PC-9 (cell line): ENCODE data around the gene ZNF641.

Source experiments
- EZH2 ChIP-seq: fragments of 200-600 bp; sonication (generic); IDR thresholded peaks from 2 replicates; pipeline ENCODE4 v1.8.0; 2017; ENCODE audit warnings: antibody characterized with exemption, low read depth
- TF ChIP-seq, protein P1 (sequence below): fragments of 200-600 bp; sonication (generic); conservative IDR thresholded peaks from 2 replicates; pipeline ENCODE4 v1.6.1; 2017; ENCODE audit warnings: mixed run types, antibody characterized with exemption, mild to moderate bottlenecking, moderate library complexity

DNA sequence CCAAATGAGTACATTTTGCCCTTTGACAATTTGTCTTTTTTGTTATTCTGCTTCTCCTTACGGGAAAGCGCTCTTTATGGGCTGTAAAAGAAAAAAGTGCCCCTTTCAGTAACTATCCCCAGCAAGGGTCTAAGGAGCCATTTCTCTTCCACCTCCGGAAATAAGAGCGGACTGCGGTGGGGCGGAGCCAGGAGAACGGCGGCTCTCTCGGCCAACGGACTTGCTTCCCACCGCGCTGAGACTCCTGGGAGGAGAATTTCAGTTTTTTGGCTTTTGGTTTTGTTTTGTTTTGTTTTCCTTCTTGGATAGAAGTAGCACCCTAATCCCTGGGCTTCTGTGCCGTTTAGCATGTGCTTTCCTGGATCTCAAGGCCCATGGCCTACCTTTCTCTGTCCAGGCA, 43.5 kb downstream of the ZNF641 start:
- TF ChIP-seq, protein P1, sequence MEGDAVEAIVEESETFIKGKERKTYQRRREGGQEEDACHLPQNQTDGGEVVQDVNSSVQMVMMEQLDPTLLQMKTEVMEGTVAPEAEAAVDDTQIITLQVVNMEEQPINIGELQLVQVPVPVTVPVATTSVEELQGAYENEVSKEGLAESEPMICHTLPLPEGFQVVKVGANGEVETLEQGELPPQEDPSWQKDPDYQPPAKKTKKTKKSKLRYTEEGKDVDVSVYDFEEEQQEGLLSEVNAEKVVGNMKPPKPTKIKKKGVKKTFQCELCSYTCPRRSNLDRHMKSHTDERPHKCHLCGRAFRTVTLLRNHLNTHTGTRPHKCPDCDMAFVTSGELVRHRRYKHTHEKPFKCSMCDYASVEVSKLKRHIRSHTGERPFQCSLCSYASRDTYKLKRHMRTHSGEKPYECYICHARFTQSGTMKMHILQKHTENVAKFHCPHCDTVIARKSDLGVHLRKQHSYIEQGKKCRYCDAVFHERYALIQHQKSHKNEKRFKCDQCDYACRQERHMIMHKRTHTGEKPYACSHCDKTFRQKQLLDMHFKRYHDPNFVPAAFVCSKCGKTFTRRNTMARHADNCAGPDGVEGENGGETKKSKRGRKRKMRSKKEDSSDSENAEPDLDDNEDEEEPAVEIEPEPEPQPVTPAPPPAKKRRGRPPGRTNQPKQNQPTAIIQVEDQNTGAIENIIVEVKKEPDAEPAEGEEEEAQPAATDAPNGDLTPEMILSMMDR = no peak
- no peak for TF ChIP-seq EZH2
